ENCODE results near the gene ACSF3. TPM values are rescaled to one million over a fixed set of nuclear protein-coding genes. Genes with fewer than 3 reads are reported as not detected.

Gene ACSF3
- total RNA-seq, 2 experiments from 2014 or later = 112 to 143 TPM

GRCh38 chr16:89064606-89065457 lies 28.8 kb upstream of the ACSF3 start:
- peak; percentile 75 for DNase-seq (ENCODE audit: low spot score)
- no TSS peak for BruUV-seq (replicated peaks)
- H3K4me3 ChIP-seq (ENCODE audit: low read depth, low read length, poor library complexity, severe bottlenecking) = peak overlapping the region; percentile 64
- peak overlapping the region; percentile 85 for H3K4me2 ChIP-seq (ENCODE audit: low read length)
- TF ChIP-seq EZH2phosphoT487 (IDR thresholded peaks at IDR 0.05; ENCODE audit: borderline replicate concordance, low read depth, low read length) (no peak), CTCF (conservative IDR thresholded peaks at IDR 0.05; ENCODE audit: low read length) (peak; percentile 48)
- POLR2A ChIA-PET = interaction anchor here (0.7 to 1.3 kb wide), 2 partner anchors 29 to 34 kb away, joined by 3 to 4 read pairs; partner anchors contain the start of gene ACSF3
- H3K4me1 ChIP-seq (ENCODE audit: insufficient read depth, low read length, poor library complexity, severe bottlenecking) = peaks cover 80% of the 10 kb centered on the region
- H3K79me2 ChIP-seq (ENCODE audit: insufficient read depth, low read depth, low read length) = no peaks in the 10 kb centered on the region
- no peaks in the 10 kb centered on the region for H3K9me2 ChIP-seq (ENCODE audit: insufficient read depth, low read length)
- H3K36me3 ChIP-seq (ENCODE audit: insufficient read depth, low read length) = no peaks in the 10 kb centered on the region
- no peaks in the 10 kb centered on the region for H4K20me1 ChIP-seq (ENCODE audit: insufficient read depth, low read length)
- peak overlapping the region; percentile 51; the same call in 1 of the 2 replicates for H2AFZ ChIP-seq (ENCODE audit: low read length)
- intact Hi-C loops (cut with micrococcal nuclease; ENCODE audit: unreplicated experiment) = loop anchor here (1.0 to 5.0 kb wide), 6 partner anchors 33 to 123 kb away; no protein-coding TSS in a partner anchor
- CTCF ChIA-PET (ENCODE audit: unreplicated experiment) = interaction anchor here (0.8 kb wide), 1 partner anchor 33 kb away, joined by 3 read pairs; no protein-coding TSS in a partner anchor
- peak overlapping the region; percentile 73 for H3K27ac ChIP-seq (ENCODE audit: low read depth, low read length, poor library complexity, severe bottlenecking)
- H3K9me3 ChIP-seq (ENCODE audit: low read length) = no peaks in the 10 kb centered on the region

DNA sequence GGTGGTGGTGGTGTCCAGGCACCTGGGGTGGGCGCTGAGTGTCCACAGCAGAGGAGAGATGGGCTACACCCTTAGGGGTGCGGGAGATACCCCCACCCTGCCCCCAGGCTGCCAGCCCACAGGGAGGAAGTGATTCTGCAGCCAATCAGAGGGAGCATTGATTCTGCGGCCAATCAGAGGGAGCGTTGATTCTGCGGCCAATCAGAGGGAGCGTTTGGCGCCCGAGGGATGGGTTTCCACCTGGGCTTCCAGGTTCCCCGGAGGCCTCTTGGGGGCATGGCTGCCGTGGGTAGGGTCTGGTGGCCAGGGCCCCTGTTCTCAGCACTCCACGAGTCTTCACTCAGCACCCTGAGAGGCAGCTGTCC lies 28.2 kb upstream of the ACSF3 start:
- POLR2A ChIA-PET = interaction anchor here (1.3 kb wide), 1 partner anchor 34 kb away, joined by 4 read pairs; no protein-coding TSS in a partner anchor
- H3K4me2 ChIP-seq (ENCODE audit: low read length) = peak overlapping the region; percentile 85
- H3K27ac ChIP-seq (ENCODE audit: low read depth, low read length, poor library complexity, severe bottlenecking) = peak overlapping the region; percentile 73

More for the DNA sequence above, 28.2 kb upstream of the ACSF3 start:
- no TSS peak for BruUV-seq (replicated peaks)
- DNase-seq (ENCODE audit: low spot score) = peak; percentile 88
- no peaks in the 10 kb centered on the region for H3K36me3 ChIP-seq (ENCODE audit: insufficient read depth, low read length)
- H3K9me3 ChIP-seq (ENCODE audit: low read length) = no peaks in the 10 kb centered on the region
- H3K4me1 ChIP-seq (ENCODE audit: insufficient read depth, low read length, poor library complexity, severe bottlenecking) = peaks cover 74% of the 10 kb centered on the region
- peak overlapping the region; percentile 51; the same call in 1 of the 2 replicates for H2AFZ ChIP-seq (ENCODE audit: low read length)
- no peak for TF ChIP-seq CTCF (conservative IDR thresholded peaks at IDR 0.05; ENCODE audit: low read length)
- H3K4me3 ChIP-seq (ENCODE audit: low read depth, low read length, poor library complexity, severe bottlenecking) = peak overlapping the region; percentile 64
- H3K9me2 ChIP-seq (ENCODE audit: insufficient read depth, low read length) = no peaks in the 10 kb centered on the region
- CTCF ChIA-PET (ENCODE audit: unreplicated experiment) = interaction anchor here (0.8 kb wide), 1 partner anchor 33 kb away, joined by 3 read pairs; no protein-coding TSS in a partner anchor
- no peaks in the 10 kb centered on the region for H4K20me1 ChIP-seq (ENCODE audit: insufficient read depth, low read length)
- intact Hi-C loops (cut with micrococcal nuclease; ENCODE audit: unreplicated experiment) = loop anchor here (1.0 to 2.0 kb wide), 4 partner anchors 33 to 87 kb away; no protein-coding TSS in a partner anchor
- no peaks in the 10 kb centered on the region for H3K79me2 ChIP-seq (ENCODE audit: insufficient read depth, low read depth, low read length)
